Measurements from ENCODE around the gene SCOC. TPM values are rescaled to one million over a fixed set of nuclear protein-coding genes. Genes with fewer than 3 reads are reported as not detected.

The SCOC gene
- total and polyA plus RNA-seq, 9 of the 15 experiments (the other 6 are each of a cell fraction or from before 2014, with no cell fraction given), result 16.8 to 110 (median 46.7) TPM

DNA sequence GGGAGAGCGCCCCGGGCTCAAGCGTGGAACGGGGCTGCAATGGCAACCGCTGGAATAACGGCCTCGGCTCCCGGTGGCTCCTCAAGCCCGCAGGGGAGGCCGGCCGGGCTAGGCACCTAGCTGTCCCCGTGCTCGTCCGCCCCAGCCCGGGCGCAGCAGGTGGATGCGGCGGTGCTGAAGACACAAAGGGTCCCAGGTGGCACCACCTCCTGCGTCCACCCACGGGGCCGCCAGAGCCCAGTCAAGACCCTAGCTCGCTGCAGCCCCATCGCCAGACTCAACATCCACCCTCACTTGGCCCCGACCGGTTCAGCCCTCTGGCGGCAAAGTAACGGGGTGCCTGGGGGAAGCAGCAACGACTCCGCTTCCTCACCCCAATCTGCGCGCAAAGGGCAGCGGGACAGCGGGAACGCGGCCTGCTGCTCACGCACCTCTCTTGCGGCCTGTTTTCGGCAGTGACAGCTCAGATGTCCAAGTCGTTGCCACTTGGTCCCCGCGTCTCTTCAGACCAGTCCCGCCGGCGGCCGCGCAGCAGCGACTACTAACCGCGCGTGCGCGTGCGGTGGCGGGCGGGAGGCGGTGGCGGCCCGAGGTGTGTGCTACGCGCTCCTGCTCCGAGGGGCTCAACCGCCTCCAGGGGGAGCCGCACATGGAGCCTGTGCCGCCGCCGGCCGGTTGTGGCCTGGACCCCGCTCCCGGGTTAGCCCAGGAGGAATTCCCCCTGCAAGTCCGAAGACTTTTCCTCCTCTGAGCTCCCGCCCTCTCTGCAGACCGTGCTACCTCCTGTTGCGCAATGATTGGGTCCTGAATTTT is 53.9 kb downstream of the SCOC start, which contains the start of gene CLGN (continued):
- TF ChIP-seq TEAD4 (IDR thresholded peaks at IDR 0.05; ENCODE audit: low read length) (no peak), TEAD4 (CRISPR knock-in tag; IDR thresholded peaks at IDR 0.05; ENCODE audit: borderline replicate concordance) (no peak), TEAD2 (tag; IDR thresholded peaks at IDR 0.05) (no peak), HDGF (IDR thresholded peaks at IDR 0.05) (no peak), HSF4 (CRISPR knock-in tag; IDR thresholded peaks at IDR 0.05; ENCODE audit: borderline replicate concordance) (no peak), SMARCA5 (IDR thresholded peaks at IDR 0.05) (no peak), ILF3 (IDR thresholded peaks at IDR 0.05; ENCODE audit: borderline replicate concordance) (no peak), HDAC3 (IDR thresholded peaks at IDR 0.05; ENCODE audit: borderline replicate concordance, partially characterized antibody) (no peak), CBFA2T2 (conservative IDR thresholded peaks at IDR 0.05) (no peak), PCBP1 (IDR thresholded peaks at IDR 0.05; ENCODE audit: low read depth, low read length, poor library complexity, severe bottlenecking) (no peak), MED1 (CRISPR knock-in tag; IDR thresholded peaks at IDR 0.05; ENCODE audit: borderline replicate concordance) (no peak), RBM39 (optimal IDR thresholded peaks at IDR 0.05; ENCODE audit: low read depth, low read length) (no peak), NFXL1 (CRISPR knock-in tag; IDR thresholded peaks at IDR 0.05) (no peak), TCF3 (CRISPR knock-in tag; IDR thresholded peaks at IDR 0.05) (no peak), RBM17 (IDR thresholded peaks at IDR 0.05; ENCODE audit: borderline replicate concordance, low read depth, low read length) (no peak), ZSCAN32 (CRISPR knock-in tag; IDR thresholded peaks at IDR 0.05) (no peak), ZNF165 (CRISPR knock-in tag; IDR thresholded peaks at IDR 0.05; ENCODE audit: borderline replicate concordance) (no peak), CEBPG (CRISPR knock-in tag; IDR thresholded peaks at IDR 0.05) (peak; percentile 95), CEBPG (tag; conservative IDR thresholded peaks at IDR 0.05 in 1 of 2, IDR thresholded peaks at IDR 0.05 in 1 of 2) (peak in 1 of 2 experiments; percentile 100; a peak in 2 of 4 replicates), TRIM28 (IDR thresholded peaks at IDR 0.05) (no peak), PYGO2 (tag; IDR thresholded peaks at IDR 0.05) (no peak), RNF2 (IDR thresholded peaks at IDR 0.05) (no peak), ZNF140 (CRISPR knock-in tag; IDR thresholded peaks at IDR 0.05) (no peak)
- TF ChIP-seq, protein P1, sequence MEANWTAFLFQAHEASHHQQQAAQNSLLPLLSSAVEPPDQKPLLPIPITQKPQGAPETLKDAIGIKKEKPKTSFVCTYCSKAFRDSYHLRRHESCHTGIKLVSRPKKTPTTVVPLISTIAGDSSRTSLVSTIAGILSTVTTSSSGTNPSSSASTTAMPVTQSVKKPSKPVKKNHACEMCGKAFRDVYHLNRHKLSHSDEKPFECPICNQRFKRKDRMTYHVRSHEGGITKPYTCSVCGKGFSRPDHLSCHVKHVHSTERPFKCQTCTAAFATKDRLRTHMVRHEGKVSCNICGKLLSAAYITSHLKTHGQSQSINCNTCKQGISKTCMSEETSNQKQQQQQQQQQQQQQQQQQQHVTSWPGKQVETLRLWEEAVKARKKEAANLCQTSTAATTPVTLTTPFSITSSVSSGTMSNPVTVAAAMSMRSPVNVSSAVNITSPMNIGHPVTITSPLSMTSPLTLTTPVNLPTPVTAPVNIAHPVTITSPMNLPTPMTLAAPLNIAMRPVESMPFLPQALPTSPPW (CRISPR knock-in tag; IDR thresholded peaks at IDR 0.05), result peak; percentile 56
- TF ChIP-seq, protein P2, sequence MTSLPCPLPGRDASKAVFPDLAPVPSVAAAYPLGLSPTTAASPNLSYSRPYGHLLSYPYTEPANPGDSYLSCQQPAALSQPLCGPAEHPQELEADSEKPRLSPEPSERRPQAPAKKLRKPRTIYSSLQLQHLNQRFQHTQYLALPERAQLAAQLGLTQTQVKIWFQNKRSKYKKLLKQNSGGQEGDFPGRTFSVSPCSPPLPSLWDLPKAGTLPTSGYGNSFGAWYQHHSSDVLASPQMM (CRISPR knock-in tag; IDR thresholded peaks at IDR 0.05), result no peak
- TF ChIP-seq, protein P3, sequence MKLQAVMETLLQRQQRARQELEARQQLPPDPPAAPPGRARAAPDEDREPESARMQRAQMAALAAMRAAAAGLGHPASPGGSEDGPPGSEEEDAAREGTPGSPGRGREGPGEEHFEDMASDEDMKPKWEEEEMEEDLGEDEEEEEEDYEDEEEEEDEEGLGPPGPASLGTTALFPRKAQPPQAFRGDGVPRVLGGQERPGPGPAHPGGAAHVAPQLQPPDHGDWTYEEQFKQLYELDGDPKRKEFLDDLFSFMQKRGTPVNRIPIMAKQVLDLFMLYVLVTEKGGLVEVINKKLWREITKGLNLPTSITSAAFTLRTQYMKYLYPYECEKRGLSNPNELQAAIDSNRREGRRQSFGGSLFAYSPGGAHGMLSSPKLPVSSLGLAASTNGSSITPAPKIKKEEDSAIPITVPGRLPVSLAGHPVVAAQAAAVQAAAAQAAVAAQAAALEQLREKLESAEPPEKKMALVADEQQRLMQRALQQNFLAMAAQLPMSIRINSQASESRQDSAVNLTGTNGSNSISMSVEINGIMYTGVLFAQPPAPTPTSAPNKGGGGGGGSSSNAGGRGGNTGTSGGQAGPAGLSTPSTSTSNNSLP (IDR thresholded peaks at IDR 0.05; ENCODE audit: borderline replicate concordance, low read depth, low read length), result no peak
- TF ChIP-seq, protein P4, sequence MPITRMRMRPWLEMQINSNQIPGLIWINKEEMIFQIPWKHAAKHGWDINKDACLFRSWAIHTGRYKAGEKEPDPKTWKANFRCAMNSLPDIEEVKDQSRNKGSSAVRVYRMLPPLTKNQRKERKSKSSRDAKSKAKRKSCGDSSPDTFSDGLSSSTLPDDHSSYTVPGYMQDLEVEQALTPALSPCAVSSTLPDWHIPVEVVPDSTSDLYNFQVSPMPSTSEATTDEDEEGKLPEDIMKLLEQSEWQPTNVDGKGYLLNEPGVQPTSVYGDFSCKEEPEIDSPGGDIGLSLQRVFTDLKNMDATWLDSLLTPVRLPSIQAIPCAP (CRISPR knock-in tag; IDR thresholded peaks at IDR 0.05; ENCODE audit: borderline replicate concordance), result no peak
